MM.1S (cell line): ENCODE measurements around the gene TNFAIP1.

Source experiments
- DNase-seq: peaks from one replicate; pipeline ENCODE4 v3.0.0-alpha.2; 2015
- H2AFZ ChIP-seq: fragments of 300-600 bp; sonication (generic); 2 replicates; pipeline ENCODE4 v1.6.0; 2016; ENCODE audit warnings: antibody characterized with exemption, low read length
- H3F3A ChIP-seq: fragments of 300-600 bp; sonication (generic); 2 replicates; pipeline ENCODE4 v1.6.1; 2016; ENCODE audit warnings: mild to moderate bottlenecking, antibody characterized with exemption, low read length, moderate library complexity, mixed read lengths; ENCODE audit not compliant: insufficient read depth
- H3K27ac ChIP-seq: fragments of 300-600 bp; sonication (generic); 2 replicates; pipeline ENCODE4 v1.5.1; 2016; ENCODE audit warnings: mild to moderate bottlenecking, low read length
- H3K27me3 ChIP-seq: fragments of 300-600 bp; sonication (generic); replicated peaks from 2 replicates; pipeline ENCODE4 v1.6.0; 2016; ENCODE audit warnings: low read length; ENCODE audit not compliant: insufficient read depth
- H3K36me3 ChIP-seq: fragments of 300-600 bp; sonication (generic); replicated peaks from 2 replicates; pipeline ENCODE4 v1.6.1; 2016; ENCODE audit warnings: mild to moderate bottlenecking, low read length, mixed read lengths; ENCODE audit not compliant: insufficient read depth
- H3K4me1 ChIP-seq: fragments of 300-600 bp; sonication (generic); 2 replicates; pipeline ENCODE4 v1.6.1; 2016; ENCODE audit warnings: low read length, mixed read lengths
- H3K4me2 ChIP-seq: fragments of 300-600 bp; sonication (generic); 2 replicates; pipeline ENCODE4 v1.6.0; 2016; ENCODE audit warnings: low read depth, low read length
- H3K4me3 ChIP-seq: fragments of 300-600 bp; sonication (generic); 2 replicates; pipeline ENCODE4 v1.5.1; 2016; ENCODE audit warnings: low read length, mixed read lengths
- H3K79me2 ChIP-seq: fragments of 300-600 bp; sonication (generic); 2 replicates; pipeline ENCODE4 v1.6.1; 2016; ENCODE audit warnings: mixed run types, low read length, mixed read lengths
- H3K9ac ChIP-seq: fragments of 300-600 bp; sonication (generic); 2 replicates; pipeline ENCODE4 v1.6.1; 2016; ENCODE audit warnings: low read length, mixed read lengths
- H3K9me2 ChIP-seq: fragments of 300-600 bp; sonication (generic); replicated peaks from 2 replicates; pipeline ENCODE4 v1.6.1; 2016; ENCODE audit warnings: mild to moderate bottlenecking, low read length, mixed read lengths; ENCODE audit not compliant: insufficient read depth
- H3K9me3 ChIP-seq: fragments of 300-600 bp; sonication (generic); replicated peaks from 2 replicates; pipeline ENCODE4 v1.6.1; 2016; ENCODE audit warnings: mild to moderate bottlenecking, low read length, mixed read lengths; ENCODE audit not compliant: insufficient read depth
- H4K20me1 ChIP-seq: fragments of 300-600 bp; sonication (generic); 2 replicates; pipeline ENCODE4 v1.6.1; 2016; ENCODE audit warnings: mild to moderate bottlenecking, low read length, moderate library complexity, mixed read lengths; ENCODE audit not compliant: insufficient read depth
- CTCF ChIP-seq: fragments of 300-600 bp; sonication (generic); IDR thresholded peaks from 2 replicates; pipeline ENCODE4 v1.5.1; 2016; ENCODE audit warnings: antibody characterized with exemption, low read length, mixed read lengths
- EZH2 ChIP-seq: fragments of 300-600 bp; sonication (generic); optimal IDR thresholded peaks from 2 replicates; pipeline ENCODE3; 2017; ENCODE audit warnings: low read depth, mild to moderate bottlenecking, antibody characterized with exemption, low read length, mixed read lengths
- EZH2phosphoT487 ChIP-seq: fragments of 300-600 bp; sonication (generic); IDR thresholded peaks from 2 replicates; pipeline ENCODE4 v1.6.1; 2018; ENCODE audit warnings: antibody characterized with exemption, low read length

The TNFAIP1 gene

DNA sequence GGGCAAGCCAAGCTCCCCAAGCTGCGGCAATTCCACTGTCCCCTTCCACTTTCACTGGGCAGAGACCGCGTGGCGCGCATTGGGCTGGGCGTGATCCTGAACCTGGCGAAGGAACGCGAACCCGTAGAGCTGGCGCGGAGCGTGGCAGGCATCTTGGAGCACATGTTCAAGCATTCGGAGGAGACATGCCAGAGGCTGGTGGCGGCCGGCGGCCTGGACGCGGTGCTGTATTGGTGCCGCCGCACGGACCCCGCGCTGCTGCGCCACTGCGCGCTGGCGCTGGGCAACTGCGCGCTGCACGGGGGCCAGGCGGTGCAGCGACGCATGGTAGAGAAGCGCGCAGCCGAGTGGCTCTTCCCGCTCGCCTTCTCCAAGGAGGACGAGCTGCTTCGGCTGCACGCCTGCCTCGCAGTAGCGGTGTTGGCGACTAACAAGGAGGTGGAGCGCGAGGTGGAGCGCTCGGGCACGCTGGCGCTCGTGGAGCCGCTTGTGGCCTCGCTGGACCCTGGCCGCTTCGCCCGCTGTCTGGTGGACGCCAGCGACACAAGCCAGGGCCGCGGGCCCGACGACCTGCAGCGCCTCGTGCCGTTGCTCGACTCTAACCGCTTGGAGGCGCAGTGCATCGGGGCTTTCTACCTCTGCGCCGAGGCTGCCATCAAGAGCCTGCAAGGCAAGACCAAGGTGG, 45.7 kb downstream of the TNFAIP1 start:
- H3K36me3 ChIP-seq: no peaks in the 10 kb centered on the region
- H3K9ac ChIP-seq: no peak overlapping the region
- H3K4me1 ChIP-seq: no peaks in the 10 kb centered on the region
- no peaks in the 10 kb centered on the region for H4K20me1 ChIP-seq
- H3K9me3 ChIP-seq: no peaks in the 10 kb centered on the region
- H3K27ac ChIP-seq: no peak overlapping the region
- no peaks in the 10 kb centered on the region for H3F3A ChIP-seq
- H3K4me2 ChIP-seq: no peak overlapping the region
- no peaks in the 10 kb centered on the region for H3K9me2 ChIP-seq
- no peak overlapping the region for H3K4me3 ChIP-seq
- H3K79me2 ChIP-seq: no peaks in the 10 kb centered on the region
- no peak overlapping the region for H2AFZ ChIP-seq
- DNase-seq: no peak
- H3K27me3 ChIP-seq: no peaks in the 10 kb centered on the region
- TF ChIP-seq EZH2 (no peak), CTCF (0 out of 2 replicates have a peak, but pooled peaks have one; percentile 4)

DNA sequence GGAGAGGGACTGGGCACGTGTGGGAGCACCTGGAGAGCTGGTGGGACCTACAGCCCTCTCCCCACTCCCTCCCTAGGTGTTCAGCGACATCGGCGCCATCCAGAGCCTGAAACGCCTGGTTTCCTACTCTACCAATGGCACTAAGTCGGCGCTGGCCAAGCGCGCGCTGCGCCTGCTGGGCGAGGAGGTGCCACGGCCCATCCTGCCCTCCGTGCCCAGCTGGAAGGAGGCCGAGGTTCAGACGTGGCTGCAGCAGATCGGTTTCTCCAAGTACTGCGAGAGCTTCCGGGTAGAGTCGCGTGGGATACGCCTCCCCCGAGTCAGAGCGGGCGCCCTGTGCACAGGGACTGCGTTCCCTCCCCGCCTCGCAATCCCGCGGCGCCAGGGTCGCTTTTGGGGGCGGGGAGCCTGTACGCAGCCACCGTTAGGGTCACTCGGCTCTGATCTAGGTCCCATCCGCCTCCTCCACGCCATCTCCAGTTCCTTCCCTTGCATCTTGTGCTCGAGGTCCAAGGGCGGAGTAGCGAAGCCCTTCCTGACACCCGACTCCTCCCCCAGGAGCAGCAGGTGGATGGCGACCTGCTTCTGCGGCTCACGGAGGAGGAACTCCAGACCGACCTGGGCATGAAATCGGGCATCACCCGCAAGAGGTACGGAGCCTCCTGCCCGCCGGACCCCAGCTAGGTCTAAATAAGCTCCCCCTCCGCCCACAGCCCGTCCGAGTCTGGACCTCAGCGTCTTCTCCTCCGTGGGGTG, 48.9 kb downstream of the TNFAIP1 start:
- Histone ChIP-seq H3K9ac (peak overlapping the region; percentile 47; the same call in 1 of the 2 replicates), H3F3A (no peaks in the 10 kb centered on the region), H3K9me3 (no peaks in the 10 kb centered on the region), H3K27me3 (no peaks in the 10 kb centered on the region), H2AFZ (peak overlapping the region; percentile 87), H3K4me1 (no peaks in the 10 kb centered on the region), H3K27ac (no peak overlapping the region), H3K4me3 (peak overlapping the region; percentile 64), H3K36me3 (no peaks in the 10 kb centered on the region), H3K4me2 (peak overlapping the region; percentile 85), H4K20me1 (no peaks in the 10 kb centered on the region), H3K9me2 (no peaks in the 10 kb centered on the region), H3K79me2 (no peaks in the 10 kb centered on the region)
- no peak for TF ChIP-seq EZH2
- TF ChIP-seq EZH2phosphoT487: no peak
- TF ChIP-seq CTCF: no peak
- DNase-seq: peak; percentile 35

- DNase-seq: no peak
- Histone ChIP-seq H4K20me1 (no peaks in the 10 kb centered on the region), H3K27ac (no peak overlapping the region), H3K79me2 (no peaks in the 10 kb centered on the region), H3F3A (no peaks in the 10 kb centered on the region), H3K9me2 (no peaks in the 10 kb centered on the region), H3K9me3 (no peaks in the 10 kb centered on the region), H3K4me3 (peak overlapping the region; percentile 64), H3K9ac (peak overlapping the region; percentile 47; the same call in 1 of the 2 replicates), H3K36me3 (no peaks in the 10 kb centered on the region), H3K27me3 (no peaks in the 10 kb centered on the region), H3K4me1 (no peaks in the 10 kb centered on the region), H3K4me2 (peak overlapping the region; percentile 85), H2AFZ (peak overlapping the region; percentile 87)
- TF ChIP-seq CTCF (no peak), EZH2 (no peak), EZH2phosphoT487 (no peak)
Observed at GRCh38 chr17:28385037-28385400, 49.5 kb downstream of the TNFAIP1 start.
